Measurements from ENCODE around the gene SPON2. TPM values are rescaled to one million over a fixed set of nuclear protein-coding genes. Genes with fewer than 3 reads are reported as not detected.

Gene SPON2
- total RNA-seq, 3 donors from 2014 or later (not counting 1 experiment from before 2014, with no cell fraction given): 1,124 to 1,574 (median 1,339) TPM

DNA sequence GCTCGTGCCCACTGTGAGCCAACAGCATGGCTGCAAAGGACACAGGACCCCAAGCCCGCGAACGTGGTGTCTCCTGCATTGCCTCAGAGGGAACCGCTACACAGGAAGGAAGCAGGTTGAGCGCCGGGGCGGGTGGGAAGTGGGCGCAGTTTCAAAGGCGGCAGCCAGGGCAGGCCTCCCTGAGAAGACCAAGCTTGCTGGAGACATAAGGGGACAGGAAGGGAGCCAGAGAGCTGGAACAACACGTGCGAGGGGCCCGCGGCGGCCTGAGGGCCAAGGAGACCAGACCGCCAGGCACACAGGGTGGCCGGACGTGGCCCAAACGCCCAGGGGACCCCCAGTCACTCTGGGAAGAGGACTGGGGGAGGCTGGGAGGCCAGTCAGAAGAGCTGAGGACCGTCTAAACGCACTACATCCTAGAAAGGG lies 44.5 kb upstream of the SPON2 start:
- Histone ChIP-seq H3K27me3 (ENCODE audit: control insufficient read depth, insufficient read depth, low read length) (no peaks in the 10 kb centered on the region), H3K9me3 (ENCODE audit: control insufficient read depth, insufficient read depth, low read length) (no peaks in the 10 kb centered on the region), H3K27ac (ENCODE audit: low read length) (peak overlapping the region; percentile 74), H3K4me3 (ENCODE audit: low read length) (peak overlapping the region; percentile 17), H3K36me3 (ENCODE audit: control insufficient read depth, insufficient read depth, low read length) (peaks cover 56% of the 10 kb centered on the region), H3K4me1 (ENCODE audit: control insufficient read depth, insufficient read depth, low read length) (peaks cover 60% of the 10 kb centered on the region)
- 3% methylated on average over 21 of the region's 21 CpGs for WGBS (ENCODE audit: insufficient coverage)
- Mint-ChIP-seq H3K4me1 (peaks cover 43 to 44% of the 10 kb centered on the region in 2 donors), H3K9me3 (no peaks in the 10 kb centered on the region), H3K27me3 (ENCODE audit: low read depth in 2 of 2) (no peaks in the 10 kb centered on the region), H3K27ac (peak overlapping the region; percentile 81 to 95), H3K36me3 (peaks cover 12% of the 10 kb centered on the region), H3K4me3 (peak overlapping the region; percentile 89)
- intact Hi-C loops (cut with micrococcal nuclease): loop anchor here (5.0 kb wide), 1 partner anchor 50 kb away; no protein-coding TSS in a partner anchor
- peak; percentile 49 to 79 for DNase-seq
- peak; percentile 74 to 82 (median 78) for ATAC-seq
- TF ChIP-seq, protein P1, sequence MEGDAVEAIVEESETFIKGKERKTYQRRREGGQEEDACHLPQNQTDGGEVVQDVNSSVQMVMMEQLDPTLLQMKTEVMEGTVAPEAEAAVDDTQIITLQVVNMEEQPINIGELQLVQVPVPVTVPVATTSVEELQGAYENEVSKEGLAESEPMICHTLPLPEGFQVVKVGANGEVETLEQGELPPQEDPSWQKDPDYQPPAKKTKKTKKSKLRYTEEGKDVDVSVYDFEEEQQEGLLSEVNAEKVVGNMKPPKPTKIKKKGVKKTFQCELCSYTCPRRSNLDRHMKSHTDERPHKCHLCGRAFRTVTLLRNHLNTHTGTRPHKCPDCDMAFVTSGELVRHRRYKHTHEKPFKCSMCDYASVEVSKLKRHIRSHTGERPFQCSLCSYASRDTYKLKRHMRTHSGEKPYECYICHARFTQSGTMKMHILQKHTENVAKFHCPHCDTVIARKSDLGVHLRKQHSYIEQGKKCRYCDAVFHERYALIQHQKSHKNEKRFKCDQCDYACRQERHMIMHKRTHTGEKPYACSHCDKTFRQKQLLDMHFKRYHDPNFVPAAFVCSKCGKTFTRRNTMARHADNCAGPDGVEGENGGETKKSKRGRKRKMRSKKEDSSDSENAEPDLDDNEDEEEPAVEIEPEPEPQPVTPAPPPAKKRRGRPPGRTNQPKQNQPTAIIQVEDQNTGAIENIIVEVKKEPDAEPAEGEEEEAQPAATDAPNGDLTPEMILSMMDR (IDR thresholded peaks at IDR 0.05): no peak

DNA sequence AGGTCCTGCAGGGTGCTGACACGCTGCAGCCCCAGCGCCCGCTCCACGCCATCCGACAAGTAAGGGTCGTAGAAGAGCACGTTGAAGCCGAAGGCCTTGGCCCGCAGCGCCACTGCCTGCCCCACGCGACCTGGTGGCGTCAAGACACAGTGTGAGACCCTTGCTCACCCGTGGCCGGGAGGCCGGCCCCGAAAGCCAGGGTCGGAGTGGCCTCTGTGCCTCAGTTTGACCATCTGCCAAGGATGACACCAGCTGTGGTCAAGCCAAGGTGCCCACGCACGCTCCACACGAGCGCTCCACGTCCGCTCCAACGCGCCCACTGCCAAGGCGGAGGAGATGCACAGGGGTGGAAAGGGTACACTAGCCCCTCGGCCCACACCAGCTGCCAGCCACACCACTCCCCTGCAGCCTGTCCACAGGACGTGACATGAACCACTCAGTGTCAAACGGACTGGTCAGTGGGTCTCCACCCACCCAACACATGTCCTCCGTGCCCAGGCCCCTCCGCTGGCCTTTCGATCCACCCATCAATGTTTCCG lies 43.8 kb upstream of the SPON2 start:
- peaks cover 36 to 37% of the 10 kb centered on the region in 2 donors for H3K4me1 Mint-ChIP-seq
- H3K27ac ChIP-seq (ENCODE audit: low read length): no peak overlapping the region
- H3K36me3 ChIP-seq (ENCODE audit: control insufficient read depth, insufficient read depth, low read length): peaks cover 58% of the 10 kb centered on the region
- WGBS (ENCODE audit: insufficient coverage): 96% methylated on average over 34 of the region's 34 CpGs
- TF ChIP-seq, protein P1 (IDR thresholded peaks at IDR 0.05): no peak
- intact Hi-C loops (cut with micrococcal nuclease): loop anchor here (5.0 kb wide), 1 partner anchor 49 kb away; no protein-coding TSS in a partner anchor
- no peaks in the 10 kb centered on the region for H3K27me3 Mint-ChIP-seq (ENCODE audit: low read depth in 2 of 2)
- H3K27ac Mint-ChIP-seq: peak overlapping the region; percentile 81 to 95
- H3K4me3 Mint-ChIP-seq: peak overlapping the region; percentile 89
- no peaks in the 10 kb centered on the region for H3K27me3 ChIP-seq (ENCODE audit: control insufficient read depth, insufficient read depth, low read length)
- no peak overlapping the region for H3K4me3 ChIP-seq (ENCODE audit: low read length)
- no peak for DNase-seq
- H3K9me3 Mint-ChIP-seq: no peaks in the 10 kb centered on the region
- no peak for ATAC-seq
- peaks cover 60% of the 10 kb centered on the region for H3K4me1 ChIP-seq (ENCODE audit: control insufficient read depth, insufficient read depth, low read length)
- H3K36me3 Mint-ChIP-seq: peaks cover 12% of the 10 kb centered on the region
- H3K9me3 ChIP-seq (ENCODE audit: control insufficient read depth, insufficient read depth, low read length): no peaks in the 10 kb centered on the region

DNA sequence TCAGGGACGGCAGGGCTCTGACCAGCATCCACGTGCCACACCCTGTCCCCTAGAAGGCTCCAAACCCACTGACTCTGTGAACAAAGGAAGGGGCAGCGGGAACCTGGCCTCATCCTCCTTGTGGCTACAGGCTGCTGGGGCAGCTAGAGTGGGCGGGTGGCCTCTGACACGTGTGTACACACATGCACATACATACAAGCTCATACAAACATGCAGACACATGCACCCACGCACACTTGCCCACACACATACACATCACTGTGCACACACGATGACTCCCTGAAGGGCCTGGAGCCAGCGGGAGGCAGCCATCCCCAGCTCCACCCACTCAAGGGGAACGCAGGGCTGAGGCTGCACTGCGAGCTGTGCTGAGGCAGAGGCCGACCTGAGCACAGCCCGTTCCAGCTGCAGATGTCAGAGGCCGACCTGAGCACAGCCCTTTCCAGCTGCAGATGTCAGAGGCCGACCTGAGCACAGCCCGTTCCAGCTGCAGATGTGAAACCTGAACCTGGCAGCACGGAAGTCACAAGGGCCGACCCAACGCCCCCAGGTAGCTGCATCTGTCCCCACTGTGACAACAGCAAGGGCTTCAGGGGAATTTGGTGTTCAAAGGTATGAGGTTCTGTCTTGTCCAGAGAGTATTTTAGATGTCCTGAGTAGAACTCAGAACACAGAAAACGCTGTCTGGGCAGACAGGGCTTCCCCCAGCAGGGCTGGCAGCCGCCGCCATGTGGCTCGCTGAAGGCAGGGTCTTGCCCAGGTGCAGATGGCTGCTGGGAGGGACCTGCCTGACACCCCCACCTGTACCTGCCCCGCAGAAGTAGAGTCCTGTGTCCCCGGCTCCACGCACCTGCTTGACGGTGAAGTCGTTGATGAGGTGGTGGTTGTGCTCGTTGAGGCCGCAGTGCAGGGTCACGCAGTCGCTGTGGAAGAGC lies 43.0 kb upstream of the SPON2 start:
- Histone ChIP-seq H3K27ac (ENCODE audit: low read length) (no peak overlapping the region), H3K27me3 (ENCODE audit: control insufficient read depth, insufficient read depth, low read length) (no peaks in the 10 kb centered on the region), H3K4me1 (ENCODE audit: control insufficient read depth, insufficient read depth, low read length) (peaks cover 58% of the 10 kb centered on the region), H3K4me3 (ENCODE audit: low read length) (no peak overlapping the region), H3K36me3 (ENCODE audit: control insufficient read depth, insufficient read depth, low read length) (peaks cover 61% of the 10 kb centered on the region), H3K9me3 (ENCODE audit: control insufficient read depth, insufficient read depth, low read length) (no peaks in the 10 kb centered on the region)
- H3K9me3 Mint-ChIP-seq: no peaks in the 10 kb centered on the region
- 90% methylated on average over 31 of the region's 31 CpGs for WGBS (ENCODE audit: insufficient coverage)
- ATAC-seq (no peak), DNase-seq (no peak)
- peak overlapping the region; percentile 17 for H3K4me3 Mint-ChIP-seq
- intact Hi-C loops (cut with micrococcal nuclease): loop anchor here (5.0 kb wide), 1 partner anchor 48 kb away; no protein-coding TSS in a partner anchor
- peak overlapping the region in 1 of 2 donors; percentile 23 for H3K27ac Mint-ChIP-seq
- no peaks in the 10 kb centered on the region for H3K27me3 Mint-ChIP-seq (ENCODE audit: low read depth in 2 of 2)
- peaks cover 34 to 37% of the 10 kb centered on the region in 2 donors for H3K4me1 Mint-ChIP-seq
- peaks cover 12% of the 10 kb centered on the region for H3K36me3 Mint-ChIP-seq
- TF ChIP-seq, protein P1 (IDR thresholded peaks at IDR 0.05): no peak

All from natural killer cell (primary cell).